CD4-positive, alpha-beta T cell treated with Interleukin-6 for 4 hours (primary cell): Measurements from ENCODE around the gene RGSL1.

Source experiments
- DNase-seq: peaks from one replicate; pipeline ENCODE4 v3.0.0-alpha.2; 2020; ENCODE audit warnings: mixed read lengths

The RGSL1 gene

GRCh38 chr1:182595641-182596240 is 145.8 kb downstream of the RGSL1 start:
- peak; percentile 74 for DNase-seq

DNA sequence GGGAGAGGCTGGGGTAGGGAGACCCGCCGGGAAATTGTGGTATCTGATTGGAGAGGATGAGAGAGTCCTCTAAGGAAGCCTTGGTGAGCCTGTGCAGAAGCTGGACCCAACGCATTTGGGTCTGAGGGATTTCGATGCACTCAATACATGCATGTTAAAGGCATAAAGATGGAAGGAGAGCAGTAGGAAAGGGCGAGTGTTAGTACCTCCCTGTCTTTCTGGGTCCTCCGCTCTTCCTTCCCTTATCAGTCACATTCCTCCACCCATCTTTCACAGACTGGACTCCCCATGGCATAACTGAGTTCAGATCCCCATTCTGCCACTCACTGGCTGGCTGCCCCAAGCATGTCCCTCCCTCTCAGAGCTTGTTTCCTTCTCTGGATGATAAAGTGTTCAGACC is 147.0 kb downstream of the RGSL1 start:
- DNase-seq: no peak

DNA sequence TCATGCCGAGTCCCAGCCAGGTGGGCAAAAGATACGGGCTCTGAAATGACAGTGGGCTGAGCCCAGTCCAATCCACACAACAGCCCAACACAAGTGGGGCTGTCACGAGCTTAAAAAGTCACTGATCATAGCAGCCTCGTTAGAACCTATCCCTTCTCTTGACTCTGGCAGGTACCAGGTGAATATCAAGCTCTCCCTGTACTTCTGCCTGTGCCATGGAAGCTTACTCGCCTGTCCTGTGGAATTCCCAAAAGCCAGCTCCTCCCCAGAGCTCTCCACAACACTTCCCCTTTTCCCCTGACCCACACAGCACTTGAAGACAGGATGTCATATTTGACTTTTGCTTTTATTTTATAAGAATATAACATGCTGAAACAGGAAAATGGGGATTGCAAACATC is 148.3 kb downstream of the RGSL1 start:
- DNase-seq: no peak

- peak; percentile 33 for DNase-seq
Measured at GRCh38 chr1:182599339-182599738, 149.4 kb downstream of the RGSL1 start.

DNA sequence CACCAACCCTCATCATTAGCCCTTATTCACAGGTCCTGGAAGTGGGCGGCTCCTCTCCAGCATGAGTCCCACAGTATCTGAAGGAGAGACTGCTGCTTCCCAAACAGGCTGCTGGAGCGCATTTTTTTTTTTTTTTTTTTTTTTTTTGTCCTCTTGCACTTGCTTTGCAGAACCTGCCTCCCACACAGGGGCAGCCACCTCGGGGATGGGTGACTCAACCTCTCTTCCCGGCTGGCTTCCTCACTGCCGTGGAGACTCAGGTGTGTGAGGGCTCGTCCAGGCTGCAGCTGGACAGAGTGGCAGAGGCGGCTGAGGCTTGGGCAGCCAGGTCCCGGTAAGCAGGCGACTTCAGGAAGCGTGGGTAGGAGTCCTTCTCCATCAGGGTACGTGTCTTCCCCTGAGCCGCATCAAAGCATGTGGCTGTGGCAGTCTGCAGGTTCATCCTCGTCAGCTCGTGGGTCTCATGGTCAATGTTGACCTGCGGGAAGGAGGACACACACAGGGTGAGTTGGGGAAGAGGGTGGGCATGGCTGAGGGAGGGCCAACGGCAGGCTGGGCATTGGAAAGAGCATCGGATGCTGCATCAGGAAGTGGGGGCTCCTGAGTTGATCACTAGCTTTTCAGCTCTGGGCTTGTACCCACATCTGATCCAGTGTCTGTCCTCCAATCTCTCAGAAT is 150.2 kb downstream of the RGSL1 start:
- no peak for DNase-seq

GRCh38 chr1:182600745-182601415 is 150.9 kb downstream of the RGSL1 start:
- no peak for DNase-seq

DNA sequence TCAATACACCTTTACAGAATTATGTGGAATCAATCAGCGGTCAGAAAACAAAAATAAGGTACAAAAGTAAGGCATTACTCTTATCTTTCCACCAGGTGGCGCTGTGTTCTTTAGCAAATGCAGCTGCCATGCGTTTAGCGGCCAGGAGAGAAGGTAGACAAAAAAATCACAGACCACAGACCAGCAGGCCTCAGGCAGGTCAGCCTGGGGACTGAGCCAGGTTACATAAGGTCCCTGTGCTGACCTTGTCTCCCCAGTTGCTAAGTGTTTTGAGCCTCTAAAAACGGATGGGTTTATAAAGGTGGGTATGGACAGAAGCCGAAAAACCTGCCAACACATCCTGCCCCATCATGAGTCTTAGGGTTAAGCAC is 151.5 kb downstream of the RGSL1 start:
- peak; percentile 79 for DNase-seq

GRCh38 chr1:182601913-182602312 is 152.0 kb downstream of the RGSL1 start:
- no peak for DNase-seq

DNA sequence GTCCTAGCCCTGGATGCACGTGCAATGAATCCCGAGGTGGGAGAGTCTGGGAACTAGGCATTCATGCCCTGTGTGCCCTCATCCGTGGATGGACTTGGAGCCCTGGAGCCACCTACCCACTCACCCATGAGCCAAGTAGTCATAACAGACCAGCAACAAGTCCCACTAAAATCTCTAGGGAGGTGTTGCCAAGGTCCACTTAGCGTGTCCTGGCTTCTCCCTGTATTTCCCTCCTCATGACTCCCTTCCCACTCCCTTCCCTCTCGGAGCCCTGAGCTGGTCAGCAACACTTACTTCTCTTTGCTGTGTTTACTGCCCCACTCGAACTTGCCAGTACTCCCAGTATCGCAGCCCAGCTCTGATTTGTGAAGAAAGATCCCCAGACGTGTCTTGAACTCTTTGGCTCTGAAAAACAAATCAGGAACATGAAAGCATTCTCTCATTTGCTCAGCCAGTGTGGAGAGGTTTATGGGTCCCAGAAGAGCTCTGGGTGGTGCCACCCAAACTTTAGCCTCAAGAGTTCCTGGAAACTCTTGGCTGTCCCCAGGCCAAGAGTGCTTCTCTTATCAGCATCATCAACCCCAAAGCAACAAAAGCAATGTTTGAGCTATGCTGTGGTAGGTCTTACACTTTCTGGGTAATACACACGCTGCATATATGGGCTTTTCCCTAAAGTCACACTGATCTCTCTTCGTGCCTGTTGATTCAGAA is 153.1 kb downstream of the RGSL1 start:
- no peak for DNase-seq

GRCh38 chr1:182603646-182604174 is 153.8 kb downstream of the RGSL1 start:
- no peak for DNase-seq

- DNase-seq: peak; percentile 97
Measured at GRCh38 chr1:182604175-182605164, 154.5 kb downstream of the RGSL1 start, which contains the start of gene RGS16. TSS of gene RGS16 (minus strand) at chr1:182604389. CDS start at chr1:182604259, 130 bp downstream.

- DNase-seq: no peak
Measured at GRCh38 chr1:182607566-182607965, 157.6 kb downstream of the RGSL1 start.

- DNase-seq: no peak
Measured at GRCh38 chr1:182608236-182608635, 158.3 kb downstream of the RGSL1 start.

- DNase-seq: no peak
Measured at GRCh38 chr1:182608845-182609610, 159.1 kb downstream of the RGSL1 start.
